NB4 (cell line): ENCODE measurements around the gene CATSPERB.

ENCODE experiments used
- CTCF ChIP-seq: IDR thresholded peaks from one replicate; pipeline ENCODE4 v1.5.1; 2012; ENCODE audit warnings: low read depth, low read length
- MYC ChIP-seq: IDR thresholded peaks from 2 replicates; pipeline ENCODE4 v1.6.1; 2011; ENCODE audit warnings: low read depth, low read length
- POLR2A ChIP-seq: IDR thresholded peaks from 2 replicates; pipeline ENCODE4 v1.6.1; 2011; ENCODE audit warnings: mild to moderate bottlenecking; ENCODE audit not compliant: insufficient read length; ENCODE audit errors: extremely low read depth
- TF ChIP-seq, protein P1 (sequence below): IDR thresholded peaks from 2 replicates; pipeline ENCODE4 v1.6.1; 2011; ENCODE audit warnings: low read depth, low read length

- no peak for TF ChIP-seq POLR2A
- no peak for TF ChIP-seq CTCF
- TF ChIP-seq, protein P1, sequence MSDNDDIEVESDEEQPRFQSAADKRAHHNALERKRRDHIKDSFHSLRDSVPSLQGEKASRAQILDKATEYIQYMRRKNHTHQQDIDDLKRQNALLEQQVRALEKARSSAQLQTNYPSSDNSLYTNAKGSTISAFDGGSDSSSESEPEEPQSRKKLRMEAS: no peak
- no peak for TF ChIP-seq MYC
These were observed 107.1 kb downstream of the CATSPERB start for GRCh38 chr14:91624757-91625156.
